ENCODE results near the gene HGFAC.

The HGFAC gene

GRCh38 chr4:3468804-3469203 lies 27.0 kb downstream of the HGFAC start:
- H3K4me3 ChIP-seq: no peak overlapping the region
- H3K27ac ChIP-seq: no peak overlapping the region

GRCh38 chr4:3469386-3470243 lies 27.8 kb downstream of the HGFAC start:
- H3K27ac ChIP-seq: no peak overlapping the region
- no peak overlapping the region for H3K4me3 ChIP-seq

GRCh38 chr4:3470244-3471097 lies 28.7 kb downstream of the HGFAC start:
- no peak overlapping the region for H3K4me3 ChIP-seq
- no peak overlapping the region for H3K27ac ChIP-seq

- H3K4me3 ChIP-seq: no peak overlapping the region
- H3K27ac ChIP-seq: no peak overlapping the region
Observed at GRCh38 chr4:3471098-3471760, 29.5 kb downstream of the HGFAC start.

GRCh38 chr4:3471886-3472285 lies 30.1 kb downstream of the HGFAC start:
- H3K4me3 ChIP-seq: no peak overlapping the region
- H3K27ac ChIP-seq: no peak overlapping the region

GRCh38 chr4:3472411-3473141 lies 30.8 kb downstream of the HGFAC start:
- H3K27ac ChIP-seq: no peak overlapping the region
- H3K4me3 ChIP-seq: no peak overlapping the region

- no peak overlapping the region for H3K27ac ChIP-seq
- H3K4me3 ChIP-seq: no peak overlapping the region
Observed at GRCh38 chr4:3473181-3473950, 31.6 kb downstream of the HGFAC start.

- Histone ChIP-seq H3K4me3 (no peak overlapping the region), H3K27ac (no peak overlapping the region)
Observed at GRCh38 chr4:3473996-3474765, 32.4 kb downstream of the HGFAC start.

- H3K27ac ChIP-seq: no peak overlapping the region
- H3K4me3 ChIP-seq: no peak overlapping the region
Observed at GRCh38 chr4:3475041-3475712, 33.4 kb downstream of the HGFAC start.

GRCh38 chr4:3475713-3476260 lies 34.0 kb downstream of the HGFAC start:
- no peak overlapping the region for H3K27ac ChIP-seq

GRCh38 chr4:3476341-3476747 lies 34.6 kb downstream of the HGFAC start:
- H3K27ac ChIP-seq: no peak overlapping the region
- H3K4me3 ChIP-seq: no peak overlapping the region

More at GRCh38 chr4:3475713-3476260, 34.0 kb downstream of the HGFAC start:
- H3K4me3 ChIP-seq: no peak overlapping the region

GRCh38 chr4:3476936-3477749 lies 35.4 kb downstream of the HGFAC start:
- H3K27ac ChIP-seq: no peak overlapping the region

GRCh38 chr4:3477750-3478430 lies 36.1 kb downstream of the HGFAC start:
- no peak overlapping the region for H3K27ac ChIP-seq

More at GRCh38 chr4:3476936-3477749, 35.4 kb downstream of the HGFAC start:
- H3K4me3 ChIP-seq: no peak overlapping the region

GRCh38 chr4:3478446-3479357 lies 36.9 kb downstream of the HGFAC start:
- Histone ChIP-seq H3K27ac (no peak overlapping the region), H3K4me3 (no peak overlapping the region)

More at GRCh38 chr4:3477750-3478430, 36.1 kb downstream of the HGFAC start:
- no peak overlapping the region for H3K4me3 ChIP-seq
